AG10803 (cell line): ENCODE measurements around the gene DENND4B.

ENCODE experiments used
- DNase-seq: peaks from one replicate; pipeline ENCODE4 v3.0.0; 2010; ENCODE audit warnings: low read depth
- H3K4me3 ChIP-seq: 2 replicates; pipeline ENCODE4 v1.5.1; 2011; ENCODE audit warnings: mild to moderate bottlenecking, low read length, control low read depth
- CTCF ChIP-seq: conservative IDR thresholded peaks from 2 replicates; pipeline ENCODE4 v1.5.1; 2011; ENCODE audit warnings: mild to moderate bottlenecking, low read length, control low read depth, inconsistent platforms

Gene DENND4B

DNA sequence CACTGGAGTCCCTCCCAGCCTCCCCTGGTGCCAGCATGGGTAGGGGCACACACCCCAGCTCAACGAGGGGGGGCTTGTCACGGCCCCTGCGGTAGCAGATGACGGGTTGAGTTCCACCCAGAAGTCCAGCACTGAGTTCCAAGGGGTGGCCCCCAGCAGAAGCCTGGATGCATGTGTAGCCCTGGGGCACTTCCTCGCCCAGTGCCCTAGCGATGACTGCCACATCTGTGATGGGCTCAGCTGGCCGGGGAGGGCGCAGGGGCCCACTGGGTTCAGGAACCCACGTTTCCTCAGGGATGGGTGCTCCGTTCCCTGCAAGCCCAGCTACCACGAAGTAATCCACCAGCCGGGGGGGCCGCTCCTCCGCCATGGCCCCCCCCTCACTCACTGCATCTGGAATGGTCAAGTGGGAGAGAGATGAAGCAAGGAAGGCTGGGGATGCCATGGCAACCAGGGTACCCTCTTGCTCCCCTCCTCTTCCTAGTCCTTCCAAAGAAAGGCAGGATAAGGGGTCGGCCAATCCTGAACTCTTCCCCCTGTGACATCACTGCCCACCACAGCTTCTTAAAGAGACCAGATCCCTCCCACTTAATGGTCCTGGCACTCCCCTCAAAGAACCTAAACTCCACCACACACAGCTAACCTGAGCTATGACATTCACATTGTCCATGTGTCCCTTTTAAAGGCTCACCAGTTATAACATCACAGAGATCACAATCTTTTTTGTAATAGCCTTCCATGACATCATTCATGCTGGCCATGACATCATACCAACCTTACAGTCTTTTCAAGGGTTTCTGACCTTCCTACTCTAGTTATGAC lies 2.3 kb downstream of the DENND4B start:
- no peak for DNase-seq
- no peak overlapping the region for H3K4me3 ChIP-seq
- no peak for TF ChIP-seq CTCF

- H3K4me3 ChIP-seq, result no peak overlapping the region
- DNase-seq, result no peak
- no peak for TF ChIP-seq CTCF
These were observed 3.6 kb downstream of the DENND4B start for GRCh38 chr1:153942766-153943549.

GRCh38 chr1:153941826-153942725 lies 4.4 kb downstream of the DENND4B start:
- no peak for DNase-seq
- TF ChIP-seq CTCF, result no peak
- no peak overlapping the region for H3K4me3 ChIP-seq

- DNase-seq, result no peak
- TF ChIP-seq CTCF, result no peak
These were observed 5.8 kb downstream of the DENND4B start for GRCh38 chr1:153940756-153941155.

DNA sequence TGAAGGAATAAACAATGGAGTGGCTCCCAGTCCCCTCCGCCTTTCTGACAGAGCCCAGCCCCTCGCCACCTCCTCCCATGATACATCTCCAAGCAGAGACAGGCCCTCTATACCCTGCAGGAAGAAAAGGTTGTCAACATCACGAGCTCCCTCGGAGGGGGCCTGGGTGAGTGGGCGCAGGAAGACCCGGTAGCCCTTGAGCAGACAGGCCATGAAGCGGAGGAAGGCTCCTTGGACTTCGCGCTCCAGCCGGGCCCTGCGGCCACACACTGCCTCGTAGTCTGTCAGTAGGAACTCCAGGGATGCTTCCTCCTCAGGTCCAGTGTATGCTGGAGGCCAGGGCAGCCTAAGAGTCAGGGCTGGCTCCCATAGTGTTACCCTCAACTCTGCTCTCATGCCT lies 7.0 kb downstream of the DENND4B start:
- TF ChIP-seq CTCF, result no peak
- DNase-seq, result no peak
- no peak overlapping the region for H3K4me3 ChIP-seq

More at GRCh38 chr1:153940756-153941155, 5.8 kb downstream of the DENND4B start:
- H3K4me3 ChIP-seq, result no peak overlapping the region

GRCh38 chr1:153938996-153939395 lies 7.5 kb downstream of the DENND4B start:
- DNase-seq, result no peak
- no peak for TF ChIP-seq CTCF
- no peak overlapping the region for H3K4me3 ChIP-seq
